H9 (cell line): ENCODE data around the gene KIF11. TPM values are rescaled to one million over a fixed set of nuclear protein-coding genes. Genes with fewer than 3 reads are reported as not detected.

ENCODE experiments used
- DNase-seq: peaks from one replicate; pipeline ENCODE4 v3.0.0-alpha.2; 2017
- H2AFZ ChIP-seq: one replicate; pipeline ENCODE4 v1.6.1; 2013; ENCODE audit warnings: mild to moderate bottlenecking, low read length, control low read depth, moderate library complexity
- H2AK5ac ChIP-seq: 2 replicates; pipeline ENCODE4 v1.6.1; 2013; ENCODE audit warnings: low read length, control low read depth, mixed read lengths; ENCODE audit not compliant: insufficient read length
- H2BK120ac ChIP-seq: one replicate; pipeline ENCODE4 v1.6.1; 2013; ENCODE audit warnings: low read depth, mild to moderate bottlenecking, low read length, control low read depth, inconsistent platforms; ENCODE audit not compliant: poor library complexity, severe bottlenecking
- H2BK12ac ChIP-seq: 2 replicates; pipeline ENCODE4 v1.6.1; 2013; ENCODE audit warnings: low read length, control low read depth, mixed read lengths, low read depth; ENCODE audit not compliant: insufficient read length
- H2BK15ac ChIP-seq: 2 replicates; pipeline ENCODE4 v1.6.1; 2013; ENCODE audit warnings: low read depth, low read length, control low read depth
- H2BK20ac ChIP-seq: one replicate; pipeline ENCODE4 v1.6.1; 2013; ENCODE audit warnings: low read depth, mild to moderate bottlenecking, low read length, control low read depth, inconsistent platforms; ENCODE audit not compliant: poor library complexity, severe bottlenecking
- H2BK5ac ChIP-seq: 2 replicates; pipeline ENCODE4 v1.6.1; 2013; ENCODE audit warnings: low read length, control low read depth, mixed read lengths; ENCODE audit not compliant: insufficient read length
- H3K14ac ChIP-seq: 2 replicates; pipeline ENCODE4 v1.6.1; 2013; ENCODE audit warnings: low read length, control low read depth; ENCODE audit not compliant: insufficient read depth
- H3K18ac ChIP-seq: 2 replicates; pipeline ENCODE4 v1.6.1; 2013; ENCODE audit warnings: low read depth, mild to moderate bottlenecking, mixed read lengths, low read length, control low read depth; ENCODE audit not compliant: insufficient read length
- H3K23ac ChIP-seq: 2 replicates; pipeline ENCODE4 v1.6.1; 2013; ENCODE audit warnings: low read length, control low read depth, mixed read lengths, low read depth; ENCODE audit not compliant: insufficient read length
- H3K23me2 ChIP-seq: 2 replicates; pipeline ENCODE4 v1.6.1; 2013; ENCODE audit warnings: low read depth, mild to moderate bottlenecking, mixed read lengths, low read length, control low read depth; ENCODE audit not compliant: insufficient read length, poor library complexity, severe bottlenecking
- H3K27ac ChIP-seq: 2 replicates; pipeline ENCODE4 v1.5.1; 2013; ENCODE audit warnings: low read length, control low read depth, mixed read lengths, low read depth; ENCODE audit not compliant: insufficient read length
- H3K27me3 ChIP-seq: 2 replicates; pipeline ENCODE4 v1.6.1; 2013; ENCODE audit warnings: low read length, control low read depth, inconsistent platforms; ENCODE audit not compliant: insufficient read depth
- H3K4ac ChIP-seq: 2 replicates; pipeline ENCODE4 v1.6.1; 2013; ENCODE audit warnings: low read depth, mild to moderate bottlenecking, control low read depth, inconsistent platforms, low read length, moderate library complexity
- H3K4me1 ChIP-seq: 2 replicates; pipeline ENCODE4 v1.6.1; 2013; ENCODE audit warnings: low read length, control low read depth, inconsistent platforms; ENCODE audit not compliant: insufficient read depth
- H3K4me2 ChIP-seq: 2 replicates; pipeline ENCODE4 v1.6.1; 2013; ENCODE audit warnings: low read length, control low read depth, mixed read lengths; ENCODE audit not compliant: insufficient read length, insufficient read depth
- H3K56ac ChIP-seq: 2 replicates; pipeline ENCODE4 v1.6.1; 2013; ENCODE audit warnings: low read depth, mild to moderate bottlenecking, mixed read lengths, low read length, control low read depth; ENCODE audit not compliant: insufficient read length
- H3K79me1 ChIP-seq: 2 replicates; pipeline ENCODE4 v1.6.1; 2013; ENCODE audit warnings: low read depth, mild to moderate bottlenecking, moderate library complexity, low read length, control low read depth, inconsistent platforms; ENCODE audit not compliant: insufficient read depth, poor library complexity, severe bottlenecking
- H3K79me2 ChIP-seq: 2 replicates; pipeline ENCODE4 v1.6.1; 2013; ENCODE audit warnings: low read length, control low read depth, inconsistent platforms; ENCODE audit not compliant: insufficient read depth
- H3K9ac ChIP-seq: 2 replicates; pipeline ENCODE4 v1.6.1; 2013; ENCODE audit warnings: low read length, control low read depth, mixed read lengths; ENCODE audit not compliant: insufficient read length; ENCODE audit errors: extremely low read depth
- H3K9me3 ChIP-seq: one replicate; pipeline ENCODE4 v1.6.1; 2013; ENCODE audit warnings: low read depth, low read length, inconsistent platforms; ENCODE audit not compliant: control insufficient read depth
- H3T11ph ChIP-seq: one replicate; pipeline ENCODE4 v1.6.1; 2013; ENCODE audit warnings: mild to moderate bottlenecking, low read length, control low read depth, inconsistent platforms
- H4K20me1 ChIP-seq: one replicate; pipeline ENCODE4 v1.6.1; 2013; ENCODE audit not compliant: control insufficient read depth, insufficient read length, insufficient read depth
- H4K5ac ChIP-seq: 2 replicates; pipeline ENCODE4 v1.6.1; 2013; ENCODE audit warnings: low read depth, mild to moderate bottlenecking, mixed read lengths, low read length, control low read depth; ENCODE audit not compliant: insufficient read length
- H4K8ac ChIP-seq: replicated peaks from 2 replicates; pipeline ENCODE4 v1.6.1; 2013; ENCODE audit warnings: low read length, control low read depth, mixed read lengths, low read depth; ENCODE audit not compliant: insufficient read length
- H4K91ac ChIP-seq: 2 replicates; pipeline ENCODE4 v1.6.1; 2013; ENCODE audit warnings: low read depth, mild to moderate bottlenecking, moderate library complexity, mixed read lengths, low read length, control low read depth; ENCODE audit not compliant: insufficient read length
- H3K27ac Mint-ChIP-seq, 3 experiments: 2 replicates in 2 of 3; 3 replicates in 1 of 3; pipeline ENCODE4 v1.8.0; 2020 to 2021; ENCODE audit warnings: mixed read lengths in 3 of 3, mild to moderate bottlenecking in 1 of 3, moderate library complexity in 1 of 3
- H3K27me3 Mint-ChIP-seq: 2 replicates; pipeline ENCODE4 v1.8.0; 2021; ENCODE audit warnings: low read depth, mild to moderate bottlenecking, moderate library complexity, mixed read lengths
- H3K36me3 Mint-ChIP-seq, 3 experiments: 2 replicates in 2 of 3; 3 replicates in 1 of 3; pipeline ENCODE4 v1.8.0; 2020 to 2021; ENCODE audit warnings: low read depth in 3 of 3, mixed read lengths in 3 of 3; ENCODE audit not compliant: insufficient read depth in 1 of 3
- H3K4me1 Mint-ChIP-seq, 2 experiments: 2 replicates each; pipeline ENCODE4 v1.8.0; 2020; ENCODE audit warnings: mixed read lengths in 2 of 2
- H3K4me3 Mint-ChIP-seq, 2 experiments: 2 replicates in 1 of 2; 3 replicates in 1 of 2; pipeline ENCODE4 v1.8.0; 2020 to 2021; ENCODE audit warnings: mild to moderate bottlenecking in 2 of 2, mixed read lengths in 2 of 2, moderate library complexity in 1 of 2
- H3K9me3 Mint-ChIP-seq, 2 experiments: 2 replicates in 1 of 2; 3 replicates in 1 of 2; pipeline ENCODE4 v1.8.0; 2020; ENCODE audit warnings: mild to moderate bottlenecking in 2 of 2, mixed read lengths in 2 of 2, moderate library complexity in 1 of 2
- WGBS: extraction: QIAGEN DNeasy Blood & Tissue Kit; methylation state at CpG from one replicate; pipeline ENCODE4 v1.1.7; 2013; ENCODE audit warnings: missing lambda C conversion rate, low lambda C conversion rate, mixed read lengths; ENCODE audit not compliant: insufficient read length; ENCODE audit errors: extremely low coverage; 5-methylcytosine and 5-hydroxymethylcytosine counted together
- total RNA-seq: library from RNA; stranded (reverse); gene quantifications from 2 replicates; pipeline ENCODE4 v1.2.1, GENCODE V29; 2021
- TF ChIP-seq, protein P1 (sequence below): fragments of 200-600 bp; sonication (generic); conservative IDR thresholded peaks from 3 replicates; pipeline ENCODE4 v1.8.0; 2021; ENCODE audit warnings: antibody characterized with exemption, mild to moderate bottlenecking

KIF11 gene
- total RNA-seq, 1 experiment from 2014 or later = 54.4 TPM

DNA sequence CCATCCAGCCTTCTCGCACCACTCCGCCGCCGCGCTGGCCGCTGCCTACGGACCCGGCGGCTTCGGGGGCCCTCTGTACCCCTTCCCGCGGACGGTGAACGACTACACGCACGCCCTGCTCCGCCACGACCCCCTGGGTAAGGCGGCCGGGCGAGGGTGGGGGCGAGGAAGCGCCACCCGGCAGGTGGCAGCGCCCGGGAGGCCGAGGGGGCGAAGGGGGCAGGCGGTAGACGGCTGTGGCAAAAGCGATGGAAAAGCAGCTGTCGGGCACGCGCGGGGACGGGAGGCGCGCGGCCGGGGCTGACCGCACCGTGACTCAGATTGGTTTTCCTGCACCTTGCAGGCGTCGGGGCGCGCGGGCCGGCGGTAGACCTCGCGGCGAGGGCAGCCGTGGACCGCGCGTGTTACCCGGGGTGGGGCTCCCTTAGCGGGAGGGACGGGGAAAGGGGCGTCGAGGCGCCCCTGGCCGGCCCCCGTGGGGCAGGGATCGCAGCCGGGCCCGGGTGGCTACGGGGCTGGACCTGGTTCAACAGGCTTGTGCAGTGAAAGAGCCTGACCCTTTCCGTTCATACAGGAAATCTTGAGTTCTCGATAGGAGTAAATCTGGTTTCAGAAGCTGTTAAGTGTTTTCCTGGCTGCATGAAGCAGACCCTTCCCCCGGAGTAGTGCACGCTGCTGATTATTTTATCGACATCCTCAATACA, 97.4 kb downstream of the KIF11 start:
- H3K4me3 Mint-ChIP-seq = peak overlapping the region; percentile 57 to 77
- Histone ChIP-seq H3K14ac (no peak overlapping the region), H3K79me1 (no peaks in the 10 kb centered on the region), H3K9ac (no peak overlapping the region), H3K79me2 (no peaks in the 10 kb centered on the region), H3K9me3 (no peaks in the 10 kb centered on the region), H3T11ph (no peak overlapping the region), H2BK15ac (no peak overlapping the region), H4K8ac (no peak overlapping the region), H3K4ac (no peak overlapping the region), H3K56ac (no peak overlapping the region), H3K4me2 (peak overlapping the region; percentile 82), H2BK20ac (no peak overlapping the region), H4K91ac (no peak overlapping the region), H2BK12ac (no peak overlapping the region), H3K18ac (no peak overlapping the region), H3K27ac (no peak overlapping the region), H3K4me1 (no peaks in the 10 kb centered on the region; the same call in 1 of the 2 replicates), H2AK5ac (no peak overlapping the region), H4K20me1 (no peaks in the 10 kb centered on the region), H3K23me2 (peaks cover 33% of the 10 kb centered on the region), H2AFZ (no peak overlapping the region), H3K27me3 (peaks cover 47% of the 10 kb centered on the region), H4K5ac (no peak overlapping the region), H3K23ac (no peak overlapping the region), H2BK5ac (no peak overlapping the region), H2BK120ac (no peak overlapping the region)
- TF ChIP-seq, protein P1, sequence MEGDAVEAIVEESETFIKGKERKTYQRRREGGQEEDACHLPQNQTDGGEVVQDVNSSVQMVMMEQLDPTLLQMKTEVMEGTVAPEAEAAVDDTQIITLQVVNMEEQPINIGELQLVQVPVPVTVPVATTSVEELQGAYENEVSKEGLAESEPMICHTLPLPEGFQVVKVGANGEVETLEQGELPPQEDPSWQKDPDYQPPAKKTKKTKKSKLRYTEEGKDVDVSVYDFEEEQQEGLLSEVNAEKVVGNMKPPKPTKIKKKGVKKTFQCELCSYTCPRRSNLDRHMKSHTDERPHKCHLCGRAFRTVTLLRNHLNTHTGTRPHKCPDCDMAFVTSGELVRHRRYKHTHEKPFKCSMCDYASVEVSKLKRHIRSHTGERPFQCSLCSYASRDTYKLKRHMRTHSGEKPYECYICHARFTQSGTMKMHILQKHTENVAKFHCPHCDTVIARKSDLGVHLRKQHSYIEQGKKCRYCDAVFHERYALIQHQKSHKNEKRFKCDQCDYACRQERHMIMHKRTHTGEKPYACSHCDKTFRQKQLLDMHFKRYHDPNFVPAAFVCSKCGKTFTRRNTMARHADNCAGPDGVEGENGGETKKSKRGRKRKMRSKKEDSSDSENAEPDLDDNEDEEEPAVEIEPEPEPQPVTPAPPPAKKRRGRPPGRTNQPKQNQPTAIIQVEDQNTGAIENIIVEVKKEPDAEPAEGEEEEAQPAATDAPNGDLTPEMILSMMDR = no peak
- H3K4me1 Mint-ChIP-seq = peaks cover 20 to 28% of the 10 kb centered on the region in 2 experiments
- H3K27me3 Mint-ChIP-seq = peaks cover 92% of the 10 kb centered on the region
- H3K9me3 Mint-ChIP-seq = peaks cover 0 to 3% of the 10 kb centered on the region in 2 experiments; a peak in 3 of 5 replicates
- DNase-seq = peak; percentile 44
- peaks cover 0 to 5% (median under 1%) of the 10 kb centered on the region in 3 experiments; a peak in 3 of 7 replicates for H3K36me3 Mint-ChIP-seq
- WGBS = no CpG with 5 or more reads among the region's 73 CpGs
- no peak overlapping the region for H3K27ac Mint-ChIP-seq
